Measurements from ENCODE around the gene DLGAP1. TPM values are rescaled to one million over a fixed set of nuclear protein-coding genes. Genes with fewer than 3 reads are reported as not detected.

The DLGAP1 gene
- polyA plus RNA-seq, 1 of the 3 experiments (the other 2 are of a cell fraction), result not detected

GRCh38 chr18:3998698-3999333 is 456.3 kb downstream of the DLGAP1 start (continued):
- TF ChIP-seq GATA2 (CRISPR knock-in tag; IDR thresholded peaks at IDR 0.05), result no peak
- no peak for TF ChIP-seq JUND (IDR thresholded peaks at IDR 0.05)
- TF ChIP-seq FOSL2 (IDR thresholded peaks at IDR 0.05; ENCODE audit: borderline replicate concordance, low read depth), result no peak
- TF ChIP-seq RXRA (IDR thresholded peaks at IDR 0.05; ENCODE audit: borderline replicate concordance, low read depth), result no peak
- no peak for TF ChIP-seq ELF1 (IDR thresholded peaks at IDR 0.05)
- TF ChIP-seq MEF2A (IDR thresholded peaks at IDR 0.05; ENCODE audit: borderline replicate concordance, low read depth), result no peak
- TF ChIP-seq REST (IDR thresholded peaks at IDR 0.05; ENCODE audit: low read depth, low read length), result no peak
- TF ChIP-seq SMC3 (IDR thresholded peaks at IDR 0.05; ENCODE audit: low read depth, low read length), result peak; percentile 38; the same call in 1 of the 2 replicates
- no peak for TF ChIP-seq MXI1 (IDR thresholded peaks at IDR 0.05; ENCODE audit: low read depth, low read length)
- TF ChIP-seq SIN3A (IDR thresholded peaks at IDR 0.05; ENCODE audit: borderline replicate concordance, low read depth, low read length), result no peak

- POLR2A ChIA-PET, result no interaction called here
Measured at GRCh38 chr18:3995476-3996102, 459.5 kb downstream of the DLGAP1 start.

More at GRCh38 chr18:3995476-3996102, 459.5 kb downstream of the DLGAP1 start:
- WGBS (ENCODE audit: low lambda C conversion rate), result 3% methylated on average over 8 of the region's 8 CpGs
- no peak overlapping the region for H3K4me2 ChIP-seq
- H3K9me2 ChIP-seq, result no peaks in the 10 kb centered on the region
- CTCF ChIA-PET, result interaction anchor here (0.6 to 3.2 kb wide), 41 partner anchors 9 to 718 kb away, joined by 3 to 40 read pairs (median 4); no protein-coding TSS in a partner anchor
- no peaks in the 10 kb centered on the region for H3F3A ChIP-seq (replicated peaks; ENCODE audit: insufficient read depth)
- TF ChIP-seq SMC3 (IDR thresholded peaks at IDR 0.05; ENCODE audit: low read depth, low read length) (peak; percentile 38), RAD21 (IDR thresholded peaks at IDR 0.05; ENCODE audit: low read length) (peak; percentile 59), FOXJ3 (CRISPR knock-in tag; IDR thresholded peaks at IDR 0.05) (no peak)
- TF ChIP-seq, protein P1, sequence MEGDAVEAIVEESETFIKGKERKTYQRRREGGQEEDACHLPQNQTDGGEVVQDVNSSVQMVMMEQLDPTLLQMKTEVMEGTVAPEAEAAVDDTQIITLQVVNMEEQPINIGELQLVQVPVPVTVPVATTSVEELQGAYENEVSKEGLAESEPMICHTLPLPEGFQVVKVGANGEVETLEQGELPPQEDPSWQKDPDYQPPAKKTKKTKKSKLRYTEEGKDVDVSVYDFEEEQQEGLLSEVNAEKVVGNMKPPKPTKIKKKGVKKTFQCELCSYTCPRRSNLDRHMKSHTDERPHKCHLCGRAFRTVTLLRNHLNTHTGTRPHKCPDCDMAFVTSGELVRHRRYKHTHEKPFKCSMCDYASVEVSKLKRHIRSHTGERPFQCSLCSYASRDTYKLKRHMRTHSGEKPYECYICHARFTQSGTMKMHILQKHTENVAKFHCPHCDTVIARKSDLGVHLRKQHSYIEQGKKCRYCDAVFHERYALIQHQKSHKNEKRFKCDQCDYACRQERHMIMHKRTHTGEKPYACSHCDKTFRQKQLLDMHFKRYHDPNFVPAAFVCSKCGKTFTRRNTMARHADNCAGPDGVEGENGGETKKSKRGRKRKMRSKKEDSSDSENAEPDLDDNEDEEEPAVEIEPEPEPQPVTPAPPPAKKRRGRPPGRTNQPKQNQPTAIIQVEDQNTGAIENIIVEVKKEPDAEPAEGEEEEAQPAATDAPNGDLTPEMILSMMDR (IDR thresholded peaks at IDR 0.05), result peak; percentile 90
- no peaks in the 10 kb centered on the region for H4K20me1 ChIP-seq (ENCODE audit: insufficient read depth)
- peak; percentile 27 for DNase-seq
- no peaks in the 10 kb centered on the region for H3K9me3 ChIP-seq
- H2AFZ ChIP-seq (ENCODE audit: low read depth), result no peak overlapping the region
- H3K4me1 ChIP-seq (ENCODE audit: control insufficient read depth in 1 of 2, insufficient read depth in 2 of 2, low read depth in 1 of 2, low read length in 1 of 2), result no peaks in the 10 kb centered on the region
- no peaks in the 10 kb centered on the region for H3K79me2 ChIP-seq (ENCODE audit: insufficient read depth)
- no peak overlapping the region for H3K9ac ChIP-seq
- H3K36me3 ChIP-seq (replicated peaks in 1 of 2; ENCODE audit: control insufficient read depth in 1 of 2, insufficient read depth in 2 of 2, low read length in 1 of 2), result no peaks in the 10 kb centered on the region
- H3K27ac ChIP-seq (ENCODE audit: low read depth in 2 of 2, low read length in 1 of 2), result no peak overlapping the region
- H3K27me3 ChIP-seq (ENCODE audit: insufficient read depth), result peaks cover 7% of the 10 kb centered on the region; the same call in 1 of the 2 replicates
- no peak overlapping the region for H3K4me3 ChIP-seq (ENCODE audit: low read depth in 2 of 2, low read length in 1 of 2)
